IMR-90 (cell line): ENCODE results near the gene NOX3.
"Not testable (repeated sequence)": the region's sequence is repeated elsewhere in the genome, so short reads cannot be mapped to it uniquely, and the experiment has no call there.

Experiments
- BHLHE40 ChIP-seq: fragments of 150-350 bp; IDR thresholded peaks from 2 replicates; pipeline ENCODE4 v1.6.1; 2016; ENCODE audit warnings: mild to moderate bottlenecking, low read depth, low read length
- CEBPB ChIP-seq: IDR thresholded peaks from 2 replicates; pipeline ENCODE4 v1.6.1; 2012; ENCODE audit warnings: low read depth, low read length, improper control_type of control experiment
- FOS ChIP-seq: fragments of 150-350 bp; IDR thresholded peaks from 2 replicates; pipeline ENCODE4 v1.6.1; 2016; ENCODE audit warnings: low read depth, low read length
- MAFK ChIP-seq: IDR thresholded peaks from 2 replicates; pipeline ENCODE4 v1.6.1; 2012; ENCODE audit warnings: low read depth, low read length, improper control_type of control experiment
- MXI1 ChIP-seq: IDR thresholded peaks from 2 replicates; pipeline ENCODE4 v1.6.1; 2012; ENCODE audit warnings: low read depth, mild to moderate bottlenecking, low read length, moderate library complexity, borderline replicate concordance
- NFE2L2 ChIP-seq: fragments of 150-350 bp; IDR thresholded peaks from 2 replicates; pipeline ENCODE4 v1.6.1; 2016; ENCODE audit warnings: low read depth, mild to moderate bottlenecking, low read length
- POLR2A ChIP-seq: IDR thresholded peaks from 2 replicates; pipeline ENCODE4 v1.6.1; 2012; ENCODE audit warnings: mild to moderate bottlenecking, low read depth, low read length
- RFX5 ChIP-seq: IDR thresholded peaks from 2 replicates; pipeline ENCODE4 v1.8.0; 2012; ENCODE audit warnings: low read depth, mild to moderate bottlenecking, low read length, moderate library complexity
- SMC3 ChIP-seq: fragments of 150-350 bp; IDR thresholded peaks from 2 replicates; pipeline ENCODE4 v1.6.1; 2016; ENCODE audit warnings: low read depth, mild to moderate bottlenecking, antibody characterized with exemption, low read length, moderate library complexity
- TF ChIP-seq, protein P1 (sequence below): conservative IDR thresholded peaks from 2 replicates; pipeline ENCODE4 v1.5.1; 2012; ENCODE audit warnings: mild to moderate bottlenecking, low read depth, low read length, improper control_type of control experiment
- TF ChIP-seq, protein P2 (sequence below): fragments of 150-350 bp; IDR thresholded peaks from 2 replicates; pipeline ENCODE4 v1.6.1; 2017; ENCODE audit warnings: mild to moderate bottlenecking, antibody characterized with exemption, low read length, low read depth

DNA sequence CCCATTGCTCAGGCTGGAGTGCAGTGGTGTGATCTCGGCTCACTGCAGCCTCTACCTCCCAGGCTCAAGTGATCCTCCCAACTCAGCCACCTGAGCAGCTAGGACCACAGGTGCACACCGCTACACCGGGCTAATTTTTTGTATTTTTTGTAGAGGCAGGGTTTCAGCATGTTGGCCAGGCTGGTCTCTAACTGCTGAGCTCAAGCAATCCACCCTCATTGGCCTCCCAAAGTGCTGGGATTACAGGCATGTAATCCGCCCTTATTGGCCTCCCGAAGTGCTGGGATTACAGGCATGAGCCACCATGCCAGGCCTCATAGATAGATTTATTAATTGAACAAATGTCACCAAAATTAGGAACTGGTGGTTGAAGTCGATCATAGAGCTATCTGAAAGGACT, 32.6 kb upstream of the NOX3 start:
- TF ChIP-seq, protein P1, sequence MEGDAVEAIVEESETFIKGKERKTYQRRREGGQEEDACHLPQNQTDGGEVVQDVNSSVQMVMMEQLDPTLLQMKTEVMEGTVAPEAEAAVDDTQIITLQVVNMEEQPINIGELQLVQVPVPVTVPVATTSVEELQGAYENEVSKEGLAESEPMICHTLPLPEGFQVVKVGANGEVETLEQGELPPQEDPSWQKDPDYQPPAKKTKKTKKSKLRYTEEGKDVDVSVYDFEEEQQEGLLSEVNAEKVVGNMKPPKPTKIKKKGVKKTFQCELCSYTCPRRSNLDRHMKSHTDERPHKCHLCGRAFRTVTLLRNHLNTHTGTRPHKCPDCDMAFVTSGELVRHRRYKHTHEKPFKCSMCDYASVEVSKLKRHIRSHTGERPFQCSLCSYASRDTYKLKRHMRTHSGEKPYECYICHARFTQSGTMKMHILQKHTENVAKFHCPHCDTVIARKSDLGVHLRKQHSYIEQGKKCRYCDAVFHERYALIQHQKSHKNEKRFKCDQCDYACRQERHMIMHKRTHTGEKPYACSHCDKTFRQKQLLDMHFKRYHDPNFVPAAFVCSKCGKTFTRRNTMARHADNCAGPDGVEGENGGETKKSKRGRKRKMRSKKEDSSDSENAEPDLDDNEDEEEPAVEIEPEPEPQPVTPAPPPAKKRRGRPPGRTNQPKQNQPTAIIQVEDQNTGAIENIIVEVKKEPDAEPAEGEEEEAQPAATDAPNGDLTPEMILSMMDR = not testable (repeated sequence)
- TF ChIP-seq POLR2A, FOS, MXI1, SMC3, BHLHE40, RFX5, CEBPB, MAFK, NFE2L2: not testable (repeated sequence)
- TF ChIP-seq, protein P2, sequence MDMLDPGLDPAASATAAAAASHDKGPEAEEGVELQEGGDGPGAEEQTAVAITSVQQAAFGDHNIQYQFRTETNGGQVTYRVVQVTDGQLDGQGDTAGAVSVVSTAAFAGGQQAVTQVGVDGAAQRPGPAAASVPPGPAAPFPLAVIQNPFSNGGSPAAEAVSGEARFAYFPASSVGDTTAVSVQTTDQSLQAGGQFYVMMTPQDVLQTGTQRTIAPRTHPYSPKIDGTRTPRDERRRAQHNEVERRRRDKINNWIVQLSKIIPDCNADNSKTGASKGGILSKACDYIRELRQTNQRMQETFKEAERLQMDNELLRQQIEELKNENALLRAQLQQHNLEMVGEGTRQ = not testable (repeated sequence)
